HEK293 (cell line): ENCODE data around the gene SRPK1.
"Not testable (repeated sequence)": the region's sequence is repeated elsewhere in the genome, so short reads cannot be mapped to it uniquely, and the experiment has no call there.

Source experiments
- CTCF ChIA-PET: fragments of 350-600 bp; formaldehyde crosslinking; extraction: SDS; loops from one replicate; lab custom pipeline; 2021; ENCODE audit warnings: antibody characterized with exemption; lab: Yijun Ruan, JAX
- POLR2A ChIA-PET: fragments of 300-600 bp; formaldehyde crosslinking; extraction: SDS; loops from one replicate; lab custom pipeline; 2020; ENCODE audit warnings: antibody characterized with exemption, inconsistent platforms; lab: Yijun Ruan, JAX
- H3K27ac ChIP-seq: fragments of 200-500 bp; sonication (Bioruptor generic); 2 replicates; pipeline ENCODE4 v1.5.1; 2014; ENCODE audit warnings: low read depth, low read length, control low read depth, inconsistent platforms; ENCODE audit errors: extremely low read depth
- H3K36me3 ChIP-seq, 2 experiments: fragments of 200-500 bp in 1 of 2; sonication (Bioruptor generic) in 1 of 2; 1 replicate in 1 of 2; 2 replicates in 1 of 2; pipeline ENCODE4 v1.5.1; 2014 to 2017; ENCODE audit warnings: inconsistent platforms in 2 of 2, low read length in 2 of 2; ENCODE audit not compliant: control insufficient read depth in 2 of 2, insufficient read depth in 1 of 2
- H3K4me1 ChIP-seq: fragments of 200-500 bp; sonication (Bioruptor generic); 2 replicates; pipeline ENCODE4 v1.5.1; 2014; ENCODE audit warnings: mild to moderate bottlenecking, low read length, inconsistent platforms; ENCODE audit not compliant: control insufficient read depth, insufficient read depth
- H3K4me3 ChIP-seq: 2 replicates; pipeline ENCODE4 v1.5.1; 2011; ENCODE audit warnings: low read depth, mild to moderate bottlenecking, control low read depth, low read length, moderate library complexity
- H3K9me3 ChIP-seq: fragments of 200-500 bp; sonication (Bioruptor generic); 2 replicates; pipeline ENCODE4 v1.5.1; 2014; ENCODE audit warnings: low read depth, low read length, inconsistent platforms; ENCODE audit not compliant: control insufficient read depth, insufficient read depth
- BCL11A ChIP-seq: fragments of 450-650 bp; formaldehyde crosslinking; IDR thresholded peaks from 2 replicates; pipeline ENCODE4 v1.5.1; 2016; ENCODE audit warnings: low read depth, missing biosample characterization, missing genetic modification characterization
- CTCF ChIP-seq: fragments of 450-650 bp; formaldehyde crosslinking; IDR thresholded peaks from 2 replicates; pipeline ENCODE4 v1.5.1; 2016; ENCODE audit warnings: missing biosample characterization, missing genetic modification characterization
- GFI1B ChIP-seq: fragments of 450-650 bp; formaldehyde crosslinking; IDR thresholded peaks from 2 replicates; pipeline ENCODE4 v1.5.1; 2016; ENCODE audit warnings: missing biosample characterization, missing genetic modification characterization
- KLF10 ChIP-seq: fragments of 450-650 bp; IDR thresholded peaks from 2 replicates; pipeline ENCODE4 v1.5.1; 2018; ENCODE audit warnings: missing biosample characterization, mild to moderate bottlenecking, missing genetic modification characterization
- MYNN ChIP-seq: fragments of 450-650 bp; formaldehyde crosslinking; IDR thresholded peaks from 2 replicates; pipeline ENCODE4 v1.5.1; 2016; ENCODE audit warnings: missing biosample characterization, missing genetic modification characterization, borderline replicate concordance
- MZF1 ChIP-seq: fragments of 450-650 bp; formaldehyde crosslinking; IDR thresholded peaks from 2 replicates; pipeline ENCODE4 v1.5.1; 2017; ENCODE audit warnings: missing biosample characterization, missing genetic modification characterization, borderline replicate concordance
- PBX3 ChIP-seq: sonication (generic); formaldehyde crosslinking; IDR thresholded peaks from 2 replicates; pipeline ENCODE4 v1.8.1; 2022; ENCODE audit warnings: mild to moderate bottlenecking, moderate library complexity, missing genetic modification reagents
- TCF7L2 ChIP-seq: IDR thresholded peaks from 2 replicates; pipeline ENCODE4 v1.6.1; 2011; ENCODE audit warnings: low read depth, mild to moderate bottlenecking, inconsistent platforms, low read length, moderate library complexity, borderline replicate concordance
- ZFP3 ChIP-seq: fragments of 450-650 bp; formaldehyde crosslinking; IDR thresholded peaks from 2 replicates; pipeline ENCODE4 v1.5.1; 2016; ENCODE audit warnings: low read depth, missing biosample characterization, missing genetic modification characterization
- ZNF140 ChIP-seq: fragments of 450-650 bp; formaldehyde crosslinking; IDR thresholded peaks from 2 replicates; pipeline ENCODE4 v1.5.1; 2016; ENCODE audit warnings: missing biosample characterization, missing genetic modification characterization
- ZNF146 ChIP-seq: fragments of 450-650 bp; formaldehyde crosslinking; IDR thresholded peaks from 2 replicates; pipeline ENCODE4 v1.5.1; 2016; ENCODE audit warnings: missing biosample characterization, missing genetic modification characterization
- ZNF280C ChIP-seq: fragments of 450-650 bp; formaldehyde crosslinking; IDR thresholded peaks from 2 replicates; pipeline ENCODE4 v1.5.1; 2016; ENCODE audit warnings: missing biosample characterization, missing genetic modification characterization
- ZNF341 ChIP-seq: fragments of 450-650 bp; formaldehyde crosslinking; IDR thresholded peaks from 2 replicates; pipeline ENCODE4; 2016; ENCODE audit warnings: low read depth, missing biosample characterization, missing genetic modification characterization
- ZNF394 ChIP-seq: fragments of 450-650 bp; formaldehyde crosslinking; IDR thresholded peaks from 2 replicates; pipeline ENCODE4 v1.5.1; 2016; ENCODE audit warnings: missing biosample characterization, missing genetic modification characterization, mild to moderate bottlenecking, moderate library complexity, borderline replicate concordance
- ZNF600 ChIP-seq: fragments of 450-650 bp; formaldehyde crosslinking; IDR thresholded peaks from 2 replicates; pipeline ENCODE4 v1.5.1; 2016; ENCODE audit warnings: missing biosample characterization, missing genetic modification characterization
- ZNF843 ChIP-seq: fragments of 450-650 bp; formaldehyde crosslinking; IDR thresholded peaks from 2 replicates; pipeline ENCODE4 v1.5.1; 2016; ENCODE audit warnings: missing biosample characterization, missing genetic modification characterization
- ZSCAN5A ChIP-seq: fragments of 450-650 bp; formaldehyde crosslinking; IDR thresholded peaks from 2 replicates; pipeline ENCODE4 v1.5.1; 2016; ENCODE audit warnings: missing biosample characterization, missing genetic modification characterization
- TF ChIP-seq, protein P1 (sequence below): fragments of 450-650 bp; formaldehyde crosslinking; IDR thresholded peaks from 2 replicates; pipeline ENCODE4 v1.5.1; 2017; ENCODE audit warnings: missing biosample characterization, missing genetic modification characterization
- TF ChIP-seq, protein P2 (sequence below): fragments of 450-650 bp; formaldehyde crosslinking; IDR thresholded peaks from 2 replicates; pipeline ENCODE4 v1.5.1; 2017; ENCODE audit warnings: missing biosample characterization, missing genetic modification characterization

SRPK1 gene

GRCh38 chr6:35933844-35934243 is 12.9 kb upstream of the SRPK1 start:
- H3K4me1 ChIP-seq, result no peaks in the 10 kb centered on the region
- no peak overlapping the region for H3K27ac ChIP-seq
- H3K36me3 ChIP-seq, result no peaks in the 10 kb centered on the region
- no peaks in the 10 kb centered on the region for H3K9me3 ChIP-seq
- ChIA-PET CTCF (interaction anchor here (0.6 kb wide), 1 partner anchor 22 kb away, joined by 3 read pairs; no protein-coding TSS in a partner anchor), POLR2A (interaction anchor here (0.7 kb wide), 1 partner anchor 75 kb away, joined by 4 read pairs; no protein-coding TSS in a partner anchor)
- H3K4me3 ChIP-seq, result no peak overlapping the region
- TF ChIP-seq CTCF (tag by site-specific recombination), result no peak
- no peak for TF ChIP-seq ZNF341 (tag by site-specific recombination)
- no peak for TF ChIP-seq MZF1
- TF ChIP-seq, protein P1, sequence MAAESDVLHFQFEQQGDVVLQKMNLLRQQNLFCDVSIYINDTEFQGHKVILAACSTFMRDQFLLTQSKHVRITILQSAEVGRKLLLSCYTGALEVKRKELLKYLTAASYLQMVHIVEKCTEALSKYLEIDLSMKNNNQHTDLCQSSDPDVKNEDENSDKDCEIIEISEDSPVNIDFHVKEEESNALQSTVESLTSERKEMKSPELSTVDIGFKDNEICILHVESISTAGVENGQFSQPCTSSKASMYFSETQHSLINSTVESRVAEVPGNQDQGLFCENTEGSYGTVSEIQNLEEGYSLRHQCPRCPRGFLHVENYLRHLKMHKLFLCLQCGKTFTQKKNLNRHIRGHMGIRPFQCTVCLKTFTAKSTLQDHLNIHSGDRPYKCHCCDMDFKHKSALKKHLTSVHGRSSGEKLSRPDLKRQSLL (tag by site-specific recombination), result no peak
- no peak for TF ChIP-seq ZNF146
- no peak for TF ChIP-seq ZNF843 (tag by site-specific recombination)
- TF ChIP-seq KLF10 (tag by site-specific recombination), result no peak
- no peak for TF ChIP-seq GFI1B
- TF ChIP-seq ZNF394 (tag by site-specific recombination), result no peak
- no peak for TF ChIP-seq ZNF600 (tag by site-specific recombination)
- no peak for TF ChIP-seq TCF7L2

DNA sequence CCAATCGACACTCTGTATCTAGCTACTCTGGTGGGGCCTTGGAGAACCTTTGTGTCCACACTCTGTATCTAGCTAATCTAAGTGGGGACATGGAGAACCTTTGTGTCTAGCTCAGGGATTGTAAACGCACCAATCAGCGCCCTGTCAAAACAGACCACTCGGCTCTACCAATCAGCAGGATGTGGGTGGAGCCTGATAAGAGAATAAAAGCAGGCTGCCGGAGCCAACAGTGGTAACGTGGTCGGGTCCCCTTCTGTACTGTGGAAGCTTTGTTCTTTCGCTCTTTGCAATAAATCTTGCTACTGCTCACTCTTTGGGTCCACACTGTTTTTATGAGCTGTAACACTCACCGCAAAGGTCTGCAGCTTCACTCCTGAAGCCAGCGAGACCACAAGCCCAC is 11.0 kb upstream of the SRPK1 start:
- H3K9me3 ChIP-seq, H3K36me3 ChIP-seq, H3K4me3 ChIP-seq, CTCF ChIA-PET, H3K4me1 ChIP-seq, H3K27ac ChIP-seq: not testable (repeated sequence)
- POLR2A ChIA-PET, result interaction anchor here (2.3 kb wide), 1 partner anchor 11 kb away, joined by 8 read pairs; the partner anchor contains the start of gene SRPK1

DNA sequence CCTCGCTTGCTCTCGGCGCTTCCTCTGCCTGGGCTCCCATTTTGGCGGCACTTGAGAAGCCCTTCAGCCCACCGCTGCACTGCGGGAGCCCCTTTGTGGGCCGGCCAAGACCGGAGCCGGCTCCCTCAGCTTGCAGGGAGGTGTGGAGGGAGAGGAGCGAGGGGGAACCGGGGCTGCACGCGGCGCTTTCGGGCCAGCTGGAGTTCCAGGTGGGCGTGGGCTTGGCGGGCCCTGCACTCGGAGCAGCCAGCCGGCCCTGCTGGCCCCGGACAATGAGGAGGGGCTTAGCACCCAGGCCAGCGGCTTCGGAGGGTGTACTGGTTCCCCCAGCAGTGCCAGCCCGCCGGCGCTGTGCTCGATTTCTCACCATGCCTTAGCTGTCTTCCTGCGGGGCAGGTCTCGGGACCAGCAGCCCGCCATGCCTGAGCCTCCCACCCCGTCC is 10.2 kb upstream of the SRPK1 start:
- no peaks in the 10 kb centered on the region for H3K4me1 ChIP-seq
- H3K4me3 ChIP-seq, result no peak overlapping the region
- H3K9me3 ChIP-seq, result no peaks in the 10 kb centered on the region
- H3K27ac ChIP-seq, result no peak overlapping the region
- CTCF ChIA-PET, result no interaction called here
- POLR2A ChIA-PET, result interaction anchor here (2.3 kb wide), 1 partner anchor 10 kb away, joined by 8 read pairs; the partner anchor contains the start of gene SRPK1
- no peaks in the 10 kb centered on the region for H3K36me3 ChIP-seq
- TF ChIP-seq ZNF280C (tag by site-specific recombination) (no peak), MYNN (tag by site-specific recombination) (no peak), ZNF140 (tag by site-specific recombination) (no peak), CTCF (tag by site-specific recombination) (no peak), PBX3 (CRISPR knock-in tag) (no peak), ZSCAN5A (no peak), ZFP3 (no peak), BCL11A (tag by site-specific recombination) (no peak)
- TF ChIP-seq, protein P2, sequence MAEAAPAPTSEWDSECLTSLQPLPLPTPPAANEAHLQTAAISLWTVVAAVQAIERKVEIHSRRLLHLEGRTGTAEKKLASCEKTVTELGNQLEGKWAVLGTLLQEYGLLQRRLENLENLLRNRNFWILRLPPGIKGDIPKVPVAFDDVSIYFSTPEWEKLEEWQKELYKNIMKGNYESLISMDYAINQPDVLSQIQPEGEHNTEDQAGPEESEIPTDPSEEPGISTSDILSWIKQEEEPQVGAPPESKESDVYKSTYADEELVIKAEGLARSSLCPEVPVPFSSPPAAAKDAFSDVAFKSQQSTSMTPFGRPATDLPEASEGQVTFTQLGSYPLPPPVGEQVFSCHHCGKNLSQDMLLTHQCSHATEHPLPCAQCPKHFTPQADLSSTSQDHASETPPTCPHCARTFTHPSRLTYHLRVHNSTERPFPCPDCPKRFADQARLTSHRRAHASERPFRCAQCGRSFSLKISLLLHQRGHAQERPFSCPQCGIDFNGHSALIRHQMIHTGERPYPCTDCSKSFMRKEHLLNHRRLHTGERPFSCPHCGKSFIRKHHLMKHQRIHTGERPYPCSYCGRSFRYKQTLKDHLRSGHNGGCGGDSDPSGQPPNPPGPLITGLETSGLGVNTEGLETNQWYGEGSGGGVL (tag by site-specific recombination), result no peak
